Stimulated activated CD8-positive, alpha-beta memory T cell treated with anti-CD3 and anti-CD28 coated beads, Interleukin-15, amount 100 ng/mL, for 24 hours (primary cell): ENCODE results near the gene SLCO2B1.
"Not testable (repeated sequence)": the region's sequence is repeated elsewhere in the genome, so short reads cannot be mapped to it uniquely, and the experiment has no call there.

Experiments used
- DNase-seq: peaks from one replicate; pipeline ENCODE4 v3.0.0-alpha.2; 2020; ENCODE audit warnings: low read depth

Gene SLCO2B1, protein sequence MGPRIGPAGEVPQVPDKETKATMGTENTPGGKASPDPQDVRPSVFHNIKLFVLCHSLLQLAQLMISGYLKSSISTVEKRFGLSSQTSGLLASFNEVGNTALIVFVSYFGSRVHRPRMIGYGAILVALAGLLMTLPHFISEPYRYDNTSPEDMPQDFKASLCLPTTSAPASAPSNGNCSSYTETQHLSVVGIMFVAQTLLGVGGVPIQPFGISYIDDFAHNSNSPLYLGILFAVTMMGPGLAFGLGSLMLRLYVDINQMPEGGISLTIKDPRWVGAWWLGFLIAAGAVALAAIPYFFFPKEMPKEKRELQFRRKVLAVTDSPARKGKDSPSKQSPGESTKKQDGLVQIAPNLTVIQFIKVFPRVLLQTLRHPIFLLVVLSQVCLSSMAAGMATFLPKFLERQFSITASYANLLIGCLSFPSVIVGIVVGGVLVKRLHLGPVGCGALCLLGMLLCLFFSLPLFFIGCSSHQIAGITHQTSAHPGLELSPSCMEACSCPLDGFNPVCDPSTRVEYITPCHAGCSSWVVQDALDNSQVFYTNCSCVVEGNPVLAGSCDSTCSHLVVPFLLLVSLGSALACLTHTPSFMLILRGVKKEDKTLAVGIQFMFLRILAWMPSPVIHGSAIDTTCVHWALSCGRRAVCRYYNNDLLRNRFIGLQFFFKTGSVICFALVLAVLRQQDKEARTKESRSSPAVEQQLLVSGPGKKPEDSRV

GRCh38 chr11:75150879-75151278 lies at the start of gene SLCO2B1:
Gene SLCO2B1, plus strand, starts transcription at chr11:75151107. Its CDS starts 275 bp downstream, at chr11:75151382.
- no peak for DNase-seq

GRCh38 chr11:75101424-75102128 lies 49.3 kb upstream of the SLCO2B1 start:
- no peak for DNase-seq

DNA sequence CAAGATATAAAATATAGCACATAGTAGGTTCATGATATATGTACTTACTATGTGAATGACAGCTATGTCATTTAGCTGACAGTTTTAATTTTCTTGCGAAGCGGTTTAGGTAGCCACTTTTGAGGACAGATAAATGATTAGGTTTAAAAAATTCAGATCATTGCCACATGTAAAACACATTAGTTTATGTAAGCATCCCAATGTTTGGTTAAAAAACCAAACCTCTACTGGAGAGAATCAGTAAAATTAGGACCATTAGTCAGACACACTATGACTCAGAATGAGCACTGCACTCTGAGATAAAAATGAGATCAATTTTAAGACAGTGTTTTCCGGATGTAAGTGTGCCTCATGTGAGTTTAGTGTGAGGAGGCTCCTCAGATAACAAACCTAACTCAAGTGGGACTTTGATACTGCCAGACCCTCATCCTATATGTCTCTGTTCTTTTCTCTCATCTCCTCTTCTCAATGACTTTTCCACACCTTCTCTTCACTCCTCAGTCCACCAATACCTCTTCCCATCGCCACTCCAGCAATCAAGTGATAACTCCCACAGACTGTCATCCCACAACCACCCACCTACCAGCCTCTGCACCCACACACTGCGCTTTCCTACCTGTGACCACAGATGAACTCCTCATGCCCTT lies 47.4 kb upstream of the SLCO2B1 start:
- DNase-seq: no peak

DNA sequence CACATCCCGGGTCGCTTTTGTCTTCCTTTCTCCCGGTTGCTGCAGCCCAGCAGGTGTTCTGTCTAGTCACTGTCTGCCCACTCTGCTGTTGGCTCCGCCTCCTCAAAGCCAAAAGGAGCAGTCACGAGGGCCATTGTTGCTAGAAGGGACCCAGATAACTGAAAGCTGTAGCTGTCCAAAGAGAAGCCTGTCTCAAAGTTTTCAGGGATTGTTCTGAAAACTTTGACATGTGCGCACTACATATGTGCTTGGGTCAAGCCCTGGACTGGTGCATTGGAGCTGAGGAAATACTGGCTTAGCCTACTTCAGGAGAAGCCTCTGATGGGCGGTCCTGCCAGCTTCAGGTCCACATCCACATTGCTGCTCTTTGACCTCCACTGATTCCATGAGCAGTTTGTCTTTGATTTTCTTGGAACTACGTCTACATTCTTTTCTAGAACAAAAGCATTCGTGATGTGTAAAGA lies 45.4 kb upstream of the SLCO2B1 start:
- no peak for DNase-seq

- DNase-seq: not testable (repeated sequence)
These were observed 44.8 kb upstream of the SLCO2B1 start for GRCh38 chr11:75105967-75106681.

- DNase-seq: no peak
These were observed 43.7 kb upstream of the SLCO2B1 start for GRCh38 chr11:75107187-75107586.

- DNase-seq: no peak
These were observed 38.7 kb upstream of the SLCO2B1 start for GRCh38 chr11:75112200-75112599.

DNA sequence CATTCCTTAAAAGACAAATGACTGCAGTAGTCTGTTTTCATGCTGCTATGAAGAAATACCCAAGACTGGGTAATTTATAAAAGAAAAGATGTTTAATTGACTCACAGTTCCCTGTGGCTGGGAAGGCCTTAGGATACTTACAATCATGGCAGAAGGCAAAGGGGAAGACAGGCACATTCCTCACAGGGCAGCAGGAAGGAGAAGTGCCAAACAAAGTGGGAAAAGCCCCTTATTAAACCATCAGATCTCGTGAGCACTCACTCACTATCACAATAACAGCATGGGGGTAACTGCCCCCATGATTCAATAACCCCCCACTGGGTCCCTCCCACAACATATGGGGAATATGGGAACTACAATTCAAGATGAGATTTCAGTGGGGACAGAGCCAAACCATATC lies 37.9 kb upstream of the SLCO2B1 start:
- DNase-seq: no peak

DNA sequence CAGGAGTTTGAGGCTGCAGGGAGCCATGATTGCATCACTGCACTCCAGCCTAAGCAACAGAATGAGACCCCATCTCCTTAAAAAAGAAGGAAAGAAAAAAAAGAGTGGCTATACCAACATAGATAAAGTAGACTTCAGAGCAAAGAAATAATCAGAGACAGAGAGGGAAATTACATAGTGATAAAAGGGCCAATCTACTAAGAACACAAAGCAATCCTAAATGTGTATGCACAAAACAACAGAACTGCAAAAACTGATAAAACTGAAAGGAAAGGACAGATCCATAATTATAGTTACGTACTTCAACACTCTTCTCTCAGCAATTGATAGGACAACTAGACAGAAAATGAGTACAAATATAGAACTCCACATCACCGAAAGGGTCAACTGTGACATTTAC lies 36.4 kb upstream of the SLCO2B1 start:
- DNase-seq: no peak

DNA sequence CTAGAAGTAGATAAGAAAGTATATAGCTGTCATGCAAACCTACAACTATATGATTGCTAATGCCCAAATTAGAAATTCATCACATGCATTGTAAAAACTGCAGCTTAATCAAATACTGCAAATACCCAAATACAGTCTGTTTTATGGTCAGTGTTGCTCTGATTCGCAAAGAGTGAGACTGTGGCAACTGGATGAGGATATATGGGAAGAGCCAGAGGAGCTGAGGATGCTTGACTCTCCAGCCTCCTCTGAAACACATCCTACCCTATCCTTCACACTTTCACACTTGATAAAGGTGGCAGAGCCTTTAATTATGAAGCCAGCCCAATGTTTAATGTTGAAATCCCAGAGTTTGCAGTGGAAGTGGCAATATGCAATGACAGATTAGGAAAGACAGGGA lies 32.3 kb upstream of the SLCO2B1 start:
- DNase-seq: no peak

- DNase-seq: no peak
These were observed 24.3 kb upstream of the SLCO2B1 start for GRCh38 chr11:75126564-75126963.

DNA sequence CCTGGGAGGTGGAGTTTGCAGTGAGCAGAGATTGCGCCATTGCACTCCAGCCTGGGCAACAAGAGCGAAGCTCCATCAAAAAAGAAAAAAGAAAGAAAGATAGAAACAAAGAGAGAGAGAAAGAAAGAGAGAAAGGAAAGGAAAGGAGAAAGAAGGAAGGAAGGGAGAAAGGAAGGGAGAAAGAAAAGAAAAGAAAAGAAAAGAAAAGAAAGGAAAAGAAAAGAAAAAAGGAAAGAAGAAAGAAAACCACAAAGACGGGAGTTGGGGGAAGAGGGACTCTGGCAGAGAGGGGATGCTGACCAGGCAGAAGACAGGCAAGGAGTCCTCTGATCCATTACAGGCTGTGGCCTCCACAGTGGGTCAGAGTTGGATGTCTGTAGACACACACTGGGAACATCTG lies 18.8 kb upstream of the SLCO2B1 start:
- DNase-seq: no peak

GRCh38 chr11:75133976-75134375 lies 16.9 kb upstream of the SLCO2B1 start:
- no peak for DNase-seq

- DNase-seq: no peak
These were observed 15.8 kb upstream of the SLCO2B1 start for GRCh38 chr11:75135021-75135650.

DNA sequence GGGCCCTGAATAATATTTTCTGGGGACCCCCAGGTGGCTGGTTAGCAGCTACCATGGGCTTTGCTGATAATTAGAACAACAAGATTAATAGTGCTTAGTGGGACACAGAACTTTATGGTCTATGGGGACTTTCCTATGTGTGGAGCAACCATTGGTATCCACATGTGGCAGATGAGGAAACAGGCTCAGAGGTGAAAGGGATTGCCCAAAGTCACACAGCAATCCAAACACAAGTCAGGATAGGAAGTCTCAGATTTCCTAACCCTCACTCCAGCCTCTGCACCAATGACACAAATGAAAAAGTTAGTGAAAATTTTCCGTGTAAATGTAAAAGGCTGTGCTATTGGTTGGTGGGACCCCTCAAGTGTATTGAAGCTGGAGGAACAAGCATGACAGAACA lies 15.3 kb upstream of the SLCO2B1 start:
- no peak for DNase-seq

GRCh38 chr11:75140269-75141138 lies 10.4 kb upstream of the SLCO2B1 start:
- peak; percentile 68 for DNase-seq

DNA sequence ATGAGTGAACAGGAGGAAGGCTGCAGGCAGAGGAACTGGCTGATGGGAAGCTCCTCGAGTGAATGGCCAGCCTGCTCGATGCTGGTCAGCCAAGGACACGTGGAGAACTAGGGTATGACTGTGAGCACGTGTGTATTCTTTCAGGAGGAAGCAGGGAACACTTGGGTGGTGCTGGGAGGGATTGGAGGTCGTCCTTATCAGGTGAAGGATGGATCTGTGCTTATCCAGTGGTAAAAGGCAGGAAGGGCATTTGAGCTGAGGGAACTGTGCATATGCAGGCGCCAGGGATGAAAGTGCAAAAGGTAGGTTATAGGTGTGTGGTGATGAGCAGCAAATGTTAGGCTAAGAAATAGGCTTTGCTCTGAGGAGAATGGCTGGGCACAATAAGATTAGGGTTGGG lies 9.7 kb upstream of the SLCO2B1 start:
- no peak for DNase-seq

GRCh38 chr11:75142714-75143419 lies 8.0 kb upstream of the SLCO2B1 start:
- peak; percentile 36 for DNase-seq

GRCh38 chr11:75143420-75143731 lies 7.5 kb upstream of the SLCO2B1 start:
- DNase-seq: no peak

DNA sequence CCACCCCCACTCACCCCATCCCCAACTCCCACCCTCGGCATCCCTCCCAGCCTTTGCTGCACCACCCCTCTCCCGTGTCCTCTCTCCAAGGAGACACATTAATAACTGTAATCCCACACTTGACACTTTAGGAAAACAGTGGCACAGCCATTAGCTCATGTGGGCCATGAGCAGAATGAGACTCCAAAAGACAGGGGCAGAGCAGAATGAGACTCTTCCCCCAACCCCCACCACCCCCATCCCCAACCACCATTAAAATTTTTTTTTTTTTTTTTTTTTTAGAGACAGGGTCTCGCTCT lies 6.2 kb upstream of the SLCO2B1 start:
- no peak for DNase-seq
